Uterus (tissue), 4 donors: Measurements from ENCODE around the gene BIRC3. TPM values are rescaled to one million over a fixed set of nuclear protein-coding genes. Genes with fewer than 3 reads are reported as not detected.

Experiments used
- DNase-seq, 2 donors: peaks; one replicate each; pipeline ENCODE4 v3.0.0-alpha.2; 2019 to 2020
- H3K27ac ChIP-seq, 2 donors: fragments of 200-600 bp; sonication (generic); 1 replicate in 1 of 2; 2 replicates in 1 of 2; pipeline ENCODE4 v1.5.1; 2016 to 2018
- H3K27me3 ChIP-seq, 2 donors: fragments of 200-600 bp; sonication (generic); one replicate each; pipeline ENCODE4 v1.5.1; 2018 to 2019; ENCODE audit warnings: control low read depth in 1 of 2
- H3K36me3 ChIP-seq, 2 donors: fragments of 200-600 bp; sonication (generic); one replicate each; pipeline ENCODE4 v1.5.1; 2019; ENCODE audit warnings: control low read depth in 1 of 2
- H3K4me1 ChIP-seq, 2 donors: fragments of 200-600 bp; sonication (generic); one replicate each; pipeline ENCODE4 v1.5.1; 2018 to 2019; ENCODE audit warnings: control low read depth in 1 of 2
- H3K4me3 ChIP-seq, 2 donors: fragments of 200-600 bp; sonication (generic); 1 replicate in 1 of 2; 2 replicates in 1 of 2; pipeline ENCODE4 v1.5.1; 2018 to 2019; ENCODE audit warnings: mild to moderate bottlenecking in 1 of 2
- H3K9me3 ChIP-seq, 2 donors: fragments of 200-600 bp; sonication (generic); one replicate each; pipeline ENCODE4 v1.5.1; 2019; ENCODE audit warnings: control low read depth in 1 of 2
- POLR2A ChIP-seq, 2 donors: fragments of 450-650 bp; IDR thresholded peaks; one replicate each; pipeline ENCODE4 v1.6.1; 2016; ENCODE audit warnings: antibody characterized with exemption in 2 of 2, mild to moderate bottlenecking in 1 of 2, moderate library complexity in 1 of 2
- intact Hi-C: fragments of 100-400 bp; cut with DNase I; formaldehyde crosslinking; loops from one replicate; pipeline ENCODE4 v1.15.1; 2023; ENCODE audit warnings: low total_unique reads
- total RNA-seq, 4 donors: library from RNA; depleted of rRNA in 3 of 4; stranded (reverse); fragments of >200 nt in 3 of 4; gene quantifications; one replicate each; pipeline versions ENCODE4 v1.1.0 to v1.2.4, GENCODE V29; 2014 to 2023
- TF ChIP-seq, protein P1 (sequence below), 4 experiments: fragments of 200-600 bp in 2 of 4; fragments of 450-650 bp in 2 of 4; sonication (generic) in 2 of 4; IDR thresholded peaks; one replicate each; pipeline ENCODE4 v1.5.1; 2016 to 2019; ENCODE audit warnings: antibody characterized with exemption in 4 of 4, mild to moderate bottlenecking in 2 of 4, moderate library complexity in 1 of 4
- donor health status: DM: yes; HTN: yes; CAD: no.

The BIRC3 gene
- total RNA-seq, 4 donors from 2014 or later = 1.5 to 102 (median 8.7) TPM

DNA sequence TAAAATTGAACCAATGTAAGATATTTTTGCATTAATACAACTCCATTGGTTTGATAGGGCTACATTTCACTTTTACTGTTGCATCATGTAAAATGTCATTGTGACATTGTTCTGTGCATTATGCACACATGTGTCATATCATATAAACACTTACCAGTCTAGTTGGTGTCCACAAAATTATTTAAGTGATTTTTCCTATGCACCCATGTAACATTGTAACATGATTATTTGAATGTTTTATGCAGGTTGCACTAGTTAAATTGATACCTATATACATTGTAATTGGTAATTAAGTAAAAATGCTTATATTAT lies 9.6 kb upstream of the BIRC3 start:
- peaks cover 0 to 3% of the 10 kb centered on the region in 2 donors for H3K4me1 ChIP-seq
- H3K4me3 ChIP-seq = no peak overlapping the region
- no peaks in the 10 kb centered on the region for H3K36me3 ChIP-seq
- intact Hi-C loops = no loop called here
- peaks cover 0 to 3% of the 10 kb centered on the region in 2 donors for H3K9me3 ChIP-seq
- TF ChIP-seq POLR2A (IDR thresholded peaks at IDR 0.05) = no peak
- TF ChIP-seq, protein P1, sequence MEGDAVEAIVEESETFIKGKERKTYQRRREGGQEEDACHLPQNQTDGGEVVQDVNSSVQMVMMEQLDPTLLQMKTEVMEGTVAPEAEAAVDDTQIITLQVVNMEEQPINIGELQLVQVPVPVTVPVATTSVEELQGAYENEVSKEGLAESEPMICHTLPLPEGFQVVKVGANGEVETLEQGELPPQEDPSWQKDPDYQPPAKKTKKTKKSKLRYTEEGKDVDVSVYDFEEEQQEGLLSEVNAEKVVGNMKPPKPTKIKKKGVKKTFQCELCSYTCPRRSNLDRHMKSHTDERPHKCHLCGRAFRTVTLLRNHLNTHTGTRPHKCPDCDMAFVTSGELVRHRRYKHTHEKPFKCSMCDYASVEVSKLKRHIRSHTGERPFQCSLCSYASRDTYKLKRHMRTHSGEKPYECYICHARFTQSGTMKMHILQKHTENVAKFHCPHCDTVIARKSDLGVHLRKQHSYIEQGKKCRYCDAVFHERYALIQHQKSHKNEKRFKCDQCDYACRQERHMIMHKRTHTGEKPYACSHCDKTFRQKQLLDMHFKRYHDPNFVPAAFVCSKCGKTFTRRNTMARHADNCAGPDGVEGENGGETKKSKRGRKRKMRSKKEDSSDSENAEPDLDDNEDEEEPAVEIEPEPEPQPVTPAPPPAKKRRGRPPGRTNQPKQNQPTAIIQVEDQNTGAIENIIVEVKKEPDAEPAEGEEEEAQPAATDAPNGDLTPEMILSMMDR (IDR thresholded peaks at IDR 0.05) = no peak
- H3K27ac ChIP-seq = no peak overlapping the region
- H3K27me3 ChIP-seq = no peaks in the 10 kb centered on the region
- no peak for DNase-seq

DNA sequence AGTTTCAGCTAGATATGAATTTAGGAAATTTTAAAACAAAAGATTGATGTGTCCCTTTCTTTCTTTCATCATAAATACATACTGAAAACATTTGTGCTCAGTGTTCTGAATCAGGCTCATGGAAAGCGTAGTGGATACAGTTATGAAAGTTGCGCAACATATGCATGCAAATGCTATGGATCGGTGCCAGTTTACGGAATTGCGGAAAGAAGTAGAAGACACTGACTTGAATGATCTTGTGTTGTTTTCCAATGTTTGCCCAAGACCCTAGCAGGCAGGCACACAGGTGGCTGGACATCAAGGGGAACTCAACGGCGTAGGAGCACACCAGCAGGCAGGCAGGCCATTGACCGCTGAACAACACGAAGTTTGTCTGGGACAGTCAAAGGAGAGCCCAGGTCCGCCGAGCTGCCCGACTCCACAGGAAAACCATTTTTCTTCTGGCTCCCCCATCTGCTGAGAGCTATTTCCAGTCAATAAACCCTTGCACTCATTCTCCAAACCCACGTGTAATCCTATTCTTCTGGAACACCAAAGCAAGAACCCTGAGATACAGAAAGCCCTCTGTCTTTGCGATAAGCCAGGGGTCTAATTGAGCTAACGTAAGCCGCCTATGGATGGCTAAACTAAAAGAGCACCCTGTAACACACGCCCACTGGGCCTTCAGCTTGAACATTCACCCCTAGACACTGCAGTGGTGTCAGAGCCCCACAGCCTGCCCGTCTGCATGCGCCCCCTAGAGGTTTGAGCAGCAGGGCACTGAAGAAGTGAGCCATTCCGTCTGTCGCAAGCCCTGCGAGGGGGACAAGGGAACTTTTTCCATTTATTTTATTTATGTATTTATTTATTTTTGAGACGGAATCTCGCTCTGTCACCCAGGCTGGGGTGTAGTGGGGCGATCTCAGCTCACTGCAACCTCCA lies 7.4 kb upstream of the BIRC3 start:
- intact Hi-C loops = no loop called here
- no peak for DNase-seq
- Histone ChIP-seq H3K9me3 (no peaks in the 10 kb centered on the region), H3K4me3 (no peak overlapping the region), H3K27ac (no peak overlapping the region), H3K4me1 (peaks cover 0 to 3% of the 10 kb centered on the region in 2 donors), H3K27me3 (no peaks in the 10 kb centered on the region), H3K36me3 (no peaks in the 10 kb centered on the region)
- no peak for TF ChIP-seq POLR2A (IDR thresholded peaks at IDR 0.05)
- TF ChIP-seq, protein P1 (IDR thresholded peaks at IDR 0.05) = no peak

DNA sequence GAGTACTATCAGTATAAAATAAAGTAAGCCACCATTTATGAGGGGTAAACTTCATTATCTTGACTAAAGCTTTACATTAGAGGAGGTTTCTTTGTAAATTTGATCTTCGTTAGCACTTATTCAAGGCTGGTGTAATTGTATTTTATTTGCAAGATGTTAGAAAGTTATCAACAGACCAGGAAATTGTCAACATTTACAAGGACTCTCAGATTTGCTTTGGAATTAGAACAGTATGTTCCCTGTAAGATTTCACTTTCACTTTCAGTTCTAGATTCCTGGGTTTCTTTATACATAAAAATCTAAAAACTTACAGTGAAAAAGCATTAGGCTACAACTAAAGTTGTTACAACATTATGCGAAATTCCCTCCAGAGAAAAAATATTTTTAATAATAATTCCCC lies 4.6 kb upstream of the BIRC3 start:
- no peaks in the 10 kb centered on the region for H3K27me3 ChIP-seq
- H3K9me3 ChIP-seq = no peaks in the 10 kb centered on the region
- no peaks in the 10 kb centered on the region for H3K4me1 ChIP-seq
- DNase-seq = no peak
- H3K36me3 ChIP-seq = no peaks in the 10 kb centered on the region
- no peak for TF ChIP-seq POLR2A (IDR thresholded peaks at IDR 0.05)
- TF ChIP-seq, protein P1 (IDR thresholded peaks at IDR 0.05) = no peak
- H3K4me3 ChIP-seq = peak overlapping the region in 1 of 2 donors; percentile 41
- H3K27ac ChIP-seq = peak overlapping the region; percentile 80 to 87
- intact Hi-C loops = no loop called here

DNA sequence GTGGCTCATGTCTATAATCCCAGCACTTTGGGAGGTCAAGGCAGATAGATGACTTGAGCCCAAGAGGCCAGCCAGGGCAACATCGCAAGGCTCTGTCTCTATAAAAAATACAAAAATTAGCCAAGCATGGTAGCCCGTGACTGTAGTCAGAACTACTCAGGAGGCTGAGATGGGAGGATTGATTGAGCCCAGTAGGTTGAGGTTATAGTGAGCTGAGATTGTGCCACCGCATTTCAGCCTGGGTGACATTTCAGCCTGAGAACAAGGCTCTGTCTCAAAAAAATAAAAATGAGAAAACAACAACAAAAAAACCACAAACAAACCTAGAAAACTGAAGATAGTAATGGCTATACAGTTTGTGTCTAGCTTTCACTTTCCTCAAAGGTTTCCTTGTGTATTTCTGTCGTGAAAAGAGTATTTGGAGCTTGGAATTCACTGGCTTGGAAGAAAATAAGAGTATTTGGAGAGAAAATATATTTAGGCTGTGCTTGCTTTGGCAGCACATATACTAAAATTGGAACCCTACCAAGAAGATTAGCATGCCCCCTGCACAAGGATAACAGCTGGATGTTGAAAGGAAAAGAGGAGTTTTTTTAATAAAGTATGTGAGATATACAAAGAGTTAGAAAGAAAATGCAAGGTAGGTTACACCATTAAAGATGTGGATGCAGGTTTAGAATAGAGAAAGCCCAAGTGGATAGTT lies 3.9 kb upstream of the BIRC3 start:
- intact Hi-C loops = no loop called here
- Histone ChIP-seq H3K4me1 (no peaks in the 10 kb centered on the region), H3K9me3 (no peaks in the 10 kb centered on the region), H3K27ac (peak overlapping the region; percentile 80 to 87), H3K27me3 (no peaks in the 10 kb centered on the region), H3K36me3 (no peaks in the 10 kb centered on the region), H3K4me3 (peak overlapping the region in 1 of 2 donors; percentile 41)
- TF ChIP-seq, protein P1 (IDR thresholded peaks at IDR 0.05) = no peak
- TF ChIP-seq POLR2A (IDR thresholded peaks at IDR 0.05) = no peak
- DNase-seq = no peak

DNA sequence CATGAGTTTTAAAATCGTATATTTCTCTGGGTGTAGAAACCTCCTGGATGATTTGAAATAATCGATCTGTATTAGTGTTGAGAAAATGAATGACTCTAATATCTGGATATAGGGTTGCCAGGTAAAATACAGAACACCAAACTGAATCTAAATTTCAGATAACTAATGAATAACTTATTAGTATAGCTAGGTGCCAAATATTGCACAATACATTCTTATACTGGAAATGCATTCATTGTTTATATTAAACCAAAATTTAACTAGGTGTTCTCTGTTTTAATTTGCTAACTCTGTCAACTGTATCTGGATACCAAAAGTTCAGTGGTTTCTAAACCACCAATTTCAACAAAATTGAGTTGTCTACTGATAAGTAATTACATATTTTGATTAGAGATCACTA lies 2.5 kb upstream of the BIRC3 start:
- Histone ChIP-seq H3K4me3 (no peak overlapping the region), H3K27ac (no peak overlapping the region), H3K27me3 (no peaks in the 10 kb centered on the region), H3K9me3 (no peaks in the 10 kb centered on the region), H3K36me3 (no peaks in the 10 kb centered on the region), H3K4me1 (no peaks in the 10 kb centered on the region)
- intact Hi-C loops = no loop called here
- no peak for DNase-seq
- TF ChIP-seq, protein P1 (IDR thresholded peaks at IDR 0.05) = no peak
- no peak for TF ChIP-seq POLR2A (IDR thresholded peaks at IDR 0.05)
